HG03342 (cell line): ENCODE data around the gene MYL11.
"Not testable (repeated sequence)": the region's sequence is repeated elsewhere in the genome, so short reads cannot be mapped to it uniquely, and the experiment has no call there.

Experiments
- ATAC-seq: cut with Tn5 transposase; IDR thresholded peaks from one replicate; pipeline ENCODE4 v1.9.1; 2021; ENCODE audit warnings: mild to moderate bottlenecking, moderate library complexity; ENCODE audit not compliant: unreplicated experiment

Gene MYL11

DNA sequence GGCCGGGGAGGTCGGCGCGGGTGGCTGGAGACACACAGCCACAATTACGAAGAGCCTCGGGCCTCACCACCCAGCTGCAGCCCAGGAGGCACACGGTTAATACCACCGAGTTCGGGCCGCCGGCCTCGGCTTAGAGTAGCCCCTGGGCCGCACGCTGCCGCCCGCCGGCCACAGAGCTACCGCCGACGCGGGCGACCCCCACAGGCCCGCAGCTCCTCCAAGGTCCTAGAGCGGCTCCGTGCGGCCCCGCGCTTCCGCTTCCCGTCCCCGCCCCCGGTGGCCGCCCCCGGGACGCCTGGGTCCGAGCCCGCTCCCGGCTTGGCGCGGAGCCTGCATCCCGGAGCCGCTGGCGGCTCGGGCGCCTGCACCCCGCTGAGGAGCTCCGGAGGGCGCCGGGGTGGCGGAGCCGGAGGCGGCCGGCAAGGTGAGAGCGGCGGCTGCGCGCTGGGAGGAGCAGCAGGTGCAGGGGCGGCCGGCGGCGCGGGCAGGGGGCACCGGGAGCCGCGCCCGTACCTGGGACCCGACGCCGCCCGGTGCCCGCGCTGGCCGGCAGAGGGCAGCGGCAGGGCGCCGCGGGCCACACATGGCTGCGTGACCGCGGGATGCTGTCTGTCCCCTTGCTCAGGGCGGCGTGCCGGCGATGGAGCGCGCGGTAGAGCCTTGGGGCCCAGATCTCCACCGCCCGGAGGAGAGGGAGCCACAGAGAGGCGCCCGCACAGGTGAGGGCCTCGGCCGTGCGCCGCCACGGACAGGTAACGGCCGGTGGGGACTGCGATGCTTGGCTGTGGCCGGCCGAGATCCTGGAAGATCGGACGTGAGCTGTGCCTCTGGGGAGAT is 20.8 kb downstream of the MYL11 start, which contains the start of gene ZNF48:
TSS of gene ZNF48 (plus strand) at position 266 of the 837 bp plus-strand sequence. CDS start at position 641, 375 bp downstream.
- peak; percentile 45 for ATAC-seq

GRCh38 chr16:30395992-30396585 is 21.5 kb downstream of the MYL11 start:
- peak; percentile 14 for ATAC-seq

DNA sequence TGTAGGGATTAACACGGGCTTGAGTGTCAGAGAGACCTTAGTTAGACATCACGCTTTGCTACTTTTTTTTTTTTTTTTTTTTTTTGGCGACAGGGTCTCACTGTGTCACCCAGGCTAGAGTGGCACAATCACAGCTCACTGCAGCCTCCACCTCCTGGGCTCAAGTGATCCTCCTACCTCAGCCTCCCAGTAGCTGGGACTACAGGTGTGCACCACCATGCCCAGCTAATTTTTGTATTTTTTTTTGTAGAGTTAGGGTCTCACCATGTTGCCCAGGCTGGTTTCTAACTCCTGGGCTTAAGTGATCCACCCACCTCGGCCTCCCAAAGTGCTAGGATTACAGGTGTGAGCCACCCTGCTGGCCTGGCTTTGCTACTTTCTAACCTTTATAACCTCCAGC is 22.0 kb downstream of the MYL11 start:
- not testable (repeated sequence) for ATAC-seq

DNA sequence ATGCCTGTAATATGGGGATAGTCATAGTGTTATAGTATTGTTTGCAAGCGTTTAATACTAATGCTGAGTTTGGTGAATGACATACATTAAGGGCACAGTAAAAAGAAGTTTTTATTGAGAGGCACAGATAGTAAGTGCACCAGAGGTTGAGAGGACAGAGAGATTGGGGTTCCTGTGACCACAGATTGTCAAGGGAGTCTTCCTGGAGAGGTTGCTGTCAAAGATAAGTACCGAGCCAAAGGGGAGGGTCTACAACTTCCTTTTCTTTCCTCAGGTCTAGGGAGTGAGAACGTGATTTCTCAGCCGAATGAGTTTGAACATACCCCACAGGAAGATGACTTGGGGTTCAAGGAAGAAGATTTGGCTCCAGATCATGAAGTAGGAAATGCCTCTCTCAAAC is 22.5 kb downstream of the MYL11 start:
- no peak for ATAC-seq

DNA sequence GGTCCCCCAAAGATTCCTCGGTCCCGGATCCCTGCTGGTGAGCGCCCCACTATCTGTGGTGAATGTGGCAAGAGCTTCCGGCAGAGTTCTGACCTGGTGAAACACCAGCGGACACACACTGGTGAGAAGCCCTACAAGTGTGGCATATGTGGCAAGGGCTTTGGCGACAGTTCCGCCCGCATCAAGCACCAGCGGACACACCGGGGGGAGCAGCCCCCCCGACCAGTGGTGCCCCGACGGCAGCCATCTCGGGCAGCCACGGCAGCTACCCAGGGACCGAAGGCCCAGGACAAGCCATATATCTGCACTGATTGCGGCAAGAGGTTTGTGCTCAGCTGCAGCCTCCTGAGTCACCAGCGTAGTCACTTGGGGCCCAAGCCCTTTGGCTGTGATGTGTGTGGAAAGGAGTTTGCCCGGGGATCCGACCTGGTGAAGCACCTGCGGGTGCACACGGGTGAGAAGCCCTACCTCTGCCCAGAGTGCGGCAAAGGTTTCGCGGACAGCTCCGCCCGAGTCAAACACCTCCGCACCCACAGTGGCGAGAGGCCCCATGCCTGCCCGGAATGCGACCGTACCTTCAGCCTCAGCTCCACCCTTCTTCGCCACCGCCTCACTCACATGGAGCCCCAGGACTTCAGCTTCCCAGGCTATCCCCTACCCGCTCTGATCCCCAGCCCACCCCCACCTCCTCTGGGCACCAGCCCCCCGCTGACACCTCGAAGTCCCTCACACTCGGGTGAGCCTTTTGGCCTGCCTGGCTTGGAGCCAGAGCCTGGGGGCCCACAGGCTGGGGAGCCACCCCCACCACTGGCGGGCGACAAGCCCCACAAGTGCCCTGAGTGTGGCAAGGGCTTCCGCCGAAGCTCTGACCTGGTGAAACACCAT is 23.4 kb downstream of the MYL11 start:
- no peak for ATAC-seq

GRCh38 chr16:30398661-30399434 is 24.2 kb downstream of the MYL11 start:
- no peak for ATAC-seq

DNA sequence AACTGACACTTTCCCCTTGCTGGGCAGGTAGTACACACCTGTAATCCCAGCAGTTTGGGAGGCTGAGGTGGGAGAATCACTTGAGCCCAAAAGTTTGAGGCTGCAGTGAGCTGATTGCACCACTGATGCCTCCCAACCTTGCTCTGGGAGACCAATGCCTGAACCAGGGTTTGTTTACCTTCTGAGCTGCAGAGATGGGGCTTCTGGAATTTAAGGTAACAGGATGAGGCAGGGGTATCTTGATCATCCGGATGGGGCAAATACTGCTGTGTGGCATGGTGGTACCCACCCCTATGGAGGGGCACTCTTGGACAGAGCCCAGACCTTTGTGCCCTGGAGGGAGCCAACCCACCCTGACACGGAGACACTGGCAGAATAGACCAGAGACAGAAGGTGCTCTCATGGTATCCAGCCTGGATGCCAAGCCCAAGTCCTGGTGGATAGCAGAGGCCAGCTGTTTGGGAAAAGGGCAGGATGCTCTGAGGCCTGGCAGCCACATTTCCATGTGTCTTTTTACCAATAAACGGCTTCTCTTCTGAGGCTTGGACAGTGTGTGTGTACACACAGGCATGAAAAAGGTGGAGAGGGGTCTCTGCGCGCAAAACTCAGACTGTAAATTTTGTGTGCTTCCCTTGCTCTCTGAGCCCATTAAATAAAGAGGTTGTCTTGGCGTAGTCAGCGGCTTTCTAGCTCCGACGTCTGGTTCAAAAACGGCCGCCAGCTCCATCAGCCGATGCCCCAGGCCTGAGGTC is 25.0 kb downstream of the MYL11 start:
- no peak for ATAC-seq

- ATAC-seq, result no peak
These were observed 27.3 kb downstream of the MYL11 start for GRCh38 chr16:30401768-30402425.

- peak; percentile 5 for ATAC-seq
These were observed 32.1 kb downstream of the MYL11 start for GRCh38 chr16:30406795-30407101.

DNA sequence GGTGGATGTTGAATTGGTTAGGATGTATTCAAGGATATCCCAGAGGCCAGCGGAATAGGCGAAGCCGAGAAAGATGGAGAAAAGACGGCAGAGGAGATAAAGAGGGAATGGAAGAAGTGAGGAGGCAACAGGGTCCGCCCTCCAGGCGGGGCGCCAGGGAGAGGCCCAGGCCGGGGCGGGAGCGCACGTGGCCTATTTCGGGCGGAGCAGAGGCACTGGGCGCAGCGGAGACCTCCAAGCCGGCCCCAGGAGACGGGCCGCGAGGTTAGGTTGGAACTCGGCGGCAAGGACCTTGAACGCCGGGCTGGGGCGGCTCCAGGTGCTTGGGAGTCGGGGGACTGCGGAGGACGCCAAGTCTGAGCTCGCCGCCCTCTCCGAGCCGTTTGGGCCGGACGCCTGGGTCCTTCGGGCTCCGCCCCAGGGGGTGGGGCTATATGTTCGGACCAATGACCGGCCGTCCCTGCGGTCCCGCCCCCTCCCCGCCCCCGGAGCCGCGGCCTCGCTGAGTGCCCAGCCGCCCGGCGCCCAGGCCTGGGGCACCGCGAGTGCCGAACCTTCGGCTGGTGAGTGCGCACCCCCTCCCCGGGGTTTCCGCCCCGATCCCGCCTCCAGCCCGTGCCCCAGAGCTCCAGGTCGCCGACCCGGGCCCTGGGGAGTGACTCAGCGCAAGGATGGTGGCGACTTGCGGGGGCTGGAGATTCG is 32.7 kb downstream of the MYL11 start, which contains the start of gene ZNF771:
TSS of gene ZNF771 (plus strand) at position 505 of the 702 bp plus-strand sequence. CDS start 448 bp downstream, outside the sequence.
- ATAC-seq, result peak; percentile 63

GRCh38 chr16:30407804-30408534 is 33.4 kb downstream of the MYL11 start:
- ATAC-seq, result peak; percentile 3

- peak; percentile 44 for ATAC-seq
These were observed 34.8 kb downstream of the MYL11 start for GRCh38 chr16:30409125-30410060.

DNA sequence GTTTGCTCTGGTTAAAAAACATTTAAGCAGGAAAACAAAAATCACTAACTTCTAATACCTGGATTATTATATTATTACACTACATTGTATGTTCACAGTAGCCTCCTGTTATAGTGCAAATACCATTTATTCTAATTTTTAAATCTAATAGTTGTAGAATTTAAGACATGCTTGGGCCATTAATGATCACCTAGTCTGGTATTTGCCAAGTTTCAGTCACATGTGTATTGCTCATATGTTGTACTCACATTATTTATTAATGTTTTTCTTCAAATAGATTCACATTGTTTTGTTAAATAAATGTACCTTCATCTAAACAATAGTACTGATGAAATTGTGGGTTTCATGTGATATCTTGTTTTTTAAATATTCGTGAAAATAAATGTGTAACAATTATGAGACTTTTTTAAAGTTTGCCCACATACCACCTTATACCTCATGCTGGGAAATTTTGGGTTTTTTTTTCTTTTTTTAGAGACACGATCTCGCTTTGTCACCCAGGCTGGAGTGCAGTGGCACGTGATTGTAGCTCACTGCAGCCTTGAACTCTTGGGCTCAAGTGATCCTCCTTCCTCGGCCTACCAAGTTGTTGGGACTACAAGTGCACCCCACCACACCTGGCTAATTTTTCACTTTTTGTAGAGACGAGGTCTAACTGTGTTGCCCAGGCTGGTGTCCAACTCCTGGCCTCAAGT is 38.7 kb downstream of the MYL11 start:
- ATAC-seq, result no peak

GRCh38 chr16:30414159-30414558 is 39.6 kb downstream of the MYL11 start:
- ATAC-seq, result no peak

DNA sequence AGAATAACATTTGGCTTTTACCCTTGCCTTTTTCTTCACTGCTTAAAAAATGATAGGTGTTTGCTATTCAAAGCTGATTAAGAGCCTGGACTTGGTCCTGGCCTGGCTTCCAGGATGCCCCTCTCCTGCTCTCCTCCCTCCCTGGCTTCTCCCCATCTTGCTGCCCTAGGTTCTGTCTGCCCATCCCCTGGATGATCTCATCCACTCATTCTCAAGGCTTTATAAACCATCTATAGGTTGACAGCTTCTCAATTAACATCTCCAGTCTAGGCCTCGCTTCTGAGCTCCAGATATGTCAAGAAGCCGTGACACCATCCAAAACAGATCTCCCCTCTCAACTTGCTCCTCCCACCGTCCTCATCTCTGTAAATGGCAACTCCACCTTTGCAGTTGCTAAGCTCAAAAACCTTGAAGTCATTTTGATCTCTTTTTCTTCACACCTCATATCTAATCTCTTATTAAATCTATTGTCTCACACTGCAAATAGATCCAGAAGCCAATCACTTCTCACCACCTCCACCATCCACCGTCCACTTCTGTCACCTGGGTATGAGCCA is 41.5 kb downstream of the MYL11 start:
- ATAC-seq, result no peak
